ENCODE measurements around the gene SHB. TPM values are rescaled to one million over a fixed set of nuclear protein-coding genes. Genes with fewer than 3 reads are reported as not detected.

Gene SHB
- total RNA-seq, 1 experiment from 2014 or later = 28.7 TPM

DNA sequence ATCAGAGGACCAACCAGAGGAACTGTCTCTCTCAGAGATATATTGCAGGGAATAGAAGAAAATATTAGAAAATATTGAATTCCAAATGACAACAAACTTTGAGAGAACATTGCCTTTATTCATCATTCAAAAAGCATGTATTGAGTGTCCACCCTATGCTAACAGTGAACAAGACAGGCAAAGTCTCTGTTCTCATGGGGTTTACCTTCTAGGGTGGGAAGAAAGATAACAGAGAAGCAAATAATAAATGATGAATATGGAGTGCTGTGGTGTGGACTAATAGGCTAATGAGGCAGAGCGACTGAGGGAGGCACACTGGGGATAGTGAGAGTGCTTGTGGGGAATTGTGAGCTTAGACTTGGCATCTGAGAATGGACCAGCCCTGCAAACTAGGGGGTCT lies 43.4 kb upstream of the SHB start:
- Histone ChIP-seq H4K20me1 (ENCODE audit: insufficient read depth) (no peaks in the 10 kb centered on the region), H3K9me2 (ENCODE audit: insufficient read depth) (no peaks in the 10 kb centered on the region), H3K9me3 (ENCODE audit: control insufficient read depth in 1 of 2, insufficient read depth in 1 of 2, low read depth in 1 of 2, low read length in 2 of 2) (no peaks in the 10 kb centered on the region), H3K79me2 (ENCODE audit: insufficient read depth, low read length) (no peaks in the 10 kb centered on the region), H3K4me1 (ENCODE audit: control insufficient read depth in 1 of 2, insufficient read depth in 2 of 2, low read length in 2 of 2) (no peaks in the 10 kb centered on the region), H3K4me3 (replicated peaks in 1 of 2; ENCODE audit: low read depth in 1 of 2, low read length in 2 of 2) (no peak overlapping the region), H3K27me3 (ENCODE audit: insufficient read depth, low read length) (no peaks in the 10 kb centered on the region), H3K9ac (ENCODE audit: low read length) (no peak overlapping the region), H3K36me3 (ENCODE audit: control insufficient read depth in 1 of 2, insufficient read depth in 2 of 2, low read length in 2 of 2) (no peaks in the 10 kb centered on the region), H3K4me2 (ENCODE audit: low read length) (no peak overlapping the region), H2AFZ (ENCODE audit: low read depth, low read length, poor library complexity, severe bottlenecking) (no peak overlapping the region), H3K27ac (ENCODE audit: low read depth, low read length) (no peak overlapping the region)
- intact Hi-C loops (cut with micrococcal nuclease) = loop anchor here (10.0 kb wide), 1 partner anchor 982 kb away; no protein-coding TSS in a partner anchor
- CTCF ChIA-PET = no interaction called here
- TF ChIP-seq TCF7L2 (IDR thresholded peaks at IDR 0.05; ENCODE audit: borderline replicate concordance, extremely low read depth, insufficient read depth, insufficient read length) (no peak), SP1 (IDR thresholded peaks at IDR 0.05; ENCODE audit: low read depth) (no peak), FOSL1 (IDR thresholded peaks at IDR 0.05; ENCODE audit: low read depth) (no peak), POLR2AphosphoS5 (IDR thresholded peaks at IDR 0.05; ENCODE audit: low read depth, low read length) (no peak), ZFX (IDR thresholded peaks at IDR 0.05) (no peak), EGR1 (IDR thresholded peaks at IDR 0.05; ENCODE audit: low read depth) (no peak), POLR2A (IDR thresholded peaks at IDR 0.05; ENCODE audit: borderline replicate concordance, extremely low read depth, insufficient read depth, insufficient read length) (no peak), RAD21 (IDR thresholded peaks at IDR 0.05; ENCODE audit: low read depth) (no peak), CEBPB (IDR thresholded peaks at IDR 0.05; ENCODE audit: low read depth) (no peak), CBX3 (IDR thresholded peaks at IDR 0.05; ENCODE audit: low read depth) (no peak)
- TF ChIP-seq, protein P1, sequence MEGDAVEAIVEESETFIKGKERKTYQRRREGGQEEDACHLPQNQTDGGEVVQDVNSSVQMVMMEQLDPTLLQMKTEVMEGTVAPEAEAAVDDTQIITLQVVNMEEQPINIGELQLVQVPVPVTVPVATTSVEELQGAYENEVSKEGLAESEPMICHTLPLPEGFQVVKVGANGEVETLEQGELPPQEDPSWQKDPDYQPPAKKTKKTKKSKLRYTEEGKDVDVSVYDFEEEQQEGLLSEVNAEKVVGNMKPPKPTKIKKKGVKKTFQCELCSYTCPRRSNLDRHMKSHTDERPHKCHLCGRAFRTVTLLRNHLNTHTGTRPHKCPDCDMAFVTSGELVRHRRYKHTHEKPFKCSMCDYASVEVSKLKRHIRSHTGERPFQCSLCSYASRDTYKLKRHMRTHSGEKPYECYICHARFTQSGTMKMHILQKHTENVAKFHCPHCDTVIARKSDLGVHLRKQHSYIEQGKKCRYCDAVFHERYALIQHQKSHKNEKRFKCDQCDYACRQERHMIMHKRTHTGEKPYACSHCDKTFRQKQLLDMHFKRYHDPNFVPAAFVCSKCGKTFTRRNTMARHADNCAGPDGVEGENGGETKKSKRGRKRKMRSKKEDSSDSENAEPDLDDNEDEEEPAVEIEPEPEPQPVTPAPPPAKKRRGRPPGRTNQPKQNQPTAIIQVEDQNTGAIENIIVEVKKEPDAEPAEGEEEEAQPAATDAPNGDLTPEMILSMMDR (IDR thresholded peaks at IDR 0.05 in 2 of 3, conservative IDR thresholded peaks at IDR 0.05 in 1 of 3; ENCODE audit: borderline replicate concordance in 1 of 3, insufficient read depth in 1 of 3, low read depth in 2 of 3, low read length in 2 of 3) = no peak
- TF ChIP-seq, protein P2, sequence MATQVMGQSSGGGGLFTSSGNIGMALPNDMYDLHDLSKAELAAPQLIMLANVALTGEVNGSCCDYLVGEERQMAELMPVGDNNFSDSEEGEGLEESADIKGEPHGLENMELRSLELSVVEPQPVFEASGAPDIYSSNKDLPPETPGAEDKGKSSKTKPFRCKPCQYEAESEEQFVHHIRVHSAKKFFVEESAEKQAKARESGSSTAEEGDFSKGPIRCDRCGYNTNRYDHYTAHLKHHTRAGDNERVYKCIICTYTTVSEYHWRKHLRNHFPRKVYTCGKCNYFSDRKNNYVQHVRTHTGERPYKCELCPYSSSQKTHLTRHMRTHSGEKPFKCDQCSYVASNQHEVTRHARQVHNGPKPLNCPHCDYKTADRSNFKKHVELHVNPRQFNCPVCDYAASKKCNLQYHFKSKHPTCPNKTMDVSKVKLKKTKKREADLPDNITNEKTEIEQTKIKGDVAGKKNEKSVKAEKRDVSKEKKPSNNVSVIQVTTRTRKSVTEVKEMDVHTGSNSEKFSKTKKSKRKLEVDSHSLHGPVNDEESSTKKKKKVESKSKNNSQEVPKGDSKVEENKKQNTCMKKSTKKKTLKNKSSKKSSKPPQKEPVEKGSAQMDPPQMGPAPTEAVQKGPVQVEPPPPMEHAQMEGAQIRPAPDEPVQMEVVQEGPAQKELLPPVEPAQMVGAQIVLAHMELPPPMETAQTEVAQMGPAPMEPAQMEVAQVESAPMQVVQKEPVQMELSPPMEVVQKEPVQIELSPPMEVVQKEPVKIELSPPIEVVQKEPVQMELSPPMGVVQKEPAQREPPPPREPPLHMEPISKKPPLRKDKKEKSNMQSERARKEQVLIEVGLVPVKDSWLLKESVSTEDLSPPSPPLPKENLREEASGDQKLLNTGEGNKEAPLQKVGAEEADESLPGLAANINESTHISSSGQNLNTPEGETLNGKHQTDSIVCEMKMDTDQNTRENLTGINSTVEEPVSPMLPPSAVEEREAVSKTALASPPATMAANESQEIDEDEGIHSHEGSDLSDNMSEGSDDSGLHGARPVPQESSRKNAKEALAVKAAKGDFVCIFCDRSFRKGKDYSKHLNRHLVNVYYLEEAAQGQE (IDR thresholded peaks at IDR 0.05; ENCODE audit: low read depth) = no peak
- TF ChIP-seq, protein P3, sequence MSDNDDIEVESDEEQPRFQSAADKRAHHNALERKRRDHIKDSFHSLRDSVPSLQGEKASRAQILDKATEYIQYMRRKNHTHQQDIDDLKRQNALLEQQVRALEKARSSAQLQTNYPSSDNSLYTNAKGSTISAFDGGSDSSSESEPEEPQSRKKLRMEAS (IDR thresholded peaks at IDR 0.05) = no peak
- no peak for DNase-seq (ENCODE audit: low read depth, low spot score)
- no peak for ATAC-seq
- BruUV-seq (replicated peaks) = no TSS peak
- POLR2A ChIA-PET = no interaction called here
- RAD21 ChIA-PET (ENCODE audit: low non-redundant PET in 1 of 2, low total read pairs in 2 of 2, uncharacterized antibody in 2 of 2, unreplicated experiment in 2 of 2) = no interaction called here
